GM10248 (cell line): ENCODE measurements around the gene RRAGD.

Experiments
- CTCF ChIA-PET: fragments of 300-600 bp; sonication (Branson Sonifier 250); formaldehyde crosslinking; extraction: SDS; loops from one replicate; lab custom pipeline; 2021; ENCODE audit warnings: antibody characterized with exemption; lab: Yijun Ruan, JAX
- POLR2A ChIA-PET: fragments of 350-650 bp; sonication (Branson Sonifier 250); formaldehyde crosslinking; extraction: SDS; loops from one replicate; lab custom pipeline; 2020; ENCODE audit warnings: antibody characterized with exemption; lab: Yijun Ruan, JAX
- DNase-seq: peaks from one replicate; pipeline ENCODE4 v3.0.0; 2012; ENCODE audit errors: extremely low spot score
- CTCF ChIP-seq: IDR thresholded peaks from 2 replicates; pipeline ENCODE4 v1.5.1; 2012; ENCODE audit warnings: mild to moderate bottlenecking, low read depth; ENCODE audit errors: extremely low read depth, missing control alignments, control extremely low read depth

Gene RRAGD

GRCh38 chr6:89350281-89350966, 61.6 kb downstream of the RRAGD start:
- DNase-seq = peak; percentile 48
- TF ChIP-seq CTCF = no peak
- ChIA-PET CTCF (interaction anchor here (1.0 to 10.5 kb wide), 15 partner anchors 9 to 368 kb away, joined by 3 to 75 read pairs (median 5); no protein-coding TSS in a partner anchor), POLR2A (interaction anchor here (0.6 to 1.4 kb wide), 3 partner anchors 10 to 14 kb away, joined by 4 to 6 read pairs (median 4); no protein-coding TSS in a partner anchor)

GRCh38 chr6:89348372-89348771, 63.7 kb downstream of the RRAGD start:
- TF ChIP-seq CTCF = no peak
- CTCF ChIA-PET = interaction anchor here (1.8 to 10.5 kb wide), 7 partner anchors 11 to 67 kb away, joined by 5 to 75 read pairs (median 12); no protein-coding TSS in a partner anchor
- DNase-seq = no peak
- POLR2A ChIA-PET = interaction anchor here (0.9 kb wide), 1 partner anchor 9 kb away, joined by 3 read pairs; no protein-coding TSS in a partner anchor

GRCh38 chr6:89347825-89348224, 64.2 kb downstream of the RRAGD start:
- ChIA-PET CTCF (interaction anchor here (1.1 to 10.5 kb wide), 10 partner anchors 9 to 225 kb away, joined by 3 to 75 read pairs (median 6); no protein-coding TSS in a partner anchor), POLR2A (no interaction called here)
- TF ChIP-seq CTCF = no peak
- no peak for DNase-seq

- no peak for TF ChIP-seq CTCF
- ChIA-PET POLR2A (no interaction called here), CTCF (interaction anchor here (0.8 to 10.5 kb wide), 8 partner anchors 8 to 224 kb away, joined by 3 to 75 read pairs (median 6); no protein-coding TSS in a partner anchor)
- DNase-seq = no peak
These were observed 65.6 kb downstream of the RRAGD start for GRCh38 chr6:89346433-89346832.

GRCh38 chr6:89339565-89339964, 72.5 kb downstream of the RRAGD start:
- no peak for TF ChIP-seq CTCF
- POLR2A ChIA-PET = interaction anchor here (1.1 to 1.2 kb wide), 3 partner anchors 11 to 13 kb away, joined by 4 read pairs; partner anchors contain the start of gene UBE2J1
- CTCF ChIA-PET = interaction anchor here (1.0 to 3.4 kb wide), 4 partner anchors 11 to 41 kb away, joined by 3 to 19 read pairs (median 6); partner anchors contain the start of gene UBE2J1
- DNase-seq = no peak

- no peak for TF ChIP-seq CTCF
- DNase-seq = no peak
- POLR2A ChIA-PET = no interaction called here
- CTCF ChIA-PET = interaction anchor here (1.3 to 2.3 kb wide), 2 partner anchors 8 to 29 kb away, joined by 3 to 14 read pairs; no protein-coding TSS in a partner anchor
These were observed 76.9 kb downstream of the RRAGD start for GRCh38 chr6:89335164-89335563.
